Naive B cell (primary cell): ENCODE data around the gene SWT1. TPM values are rescaled to one million over a fixed set of nuclear protein-coding genes. Genes with fewer than 3 reads are reported as not detected.
"Not testable (repeated sequence)": the region's sequence is repeated elsewhere in the genome, so short reads cannot be mapped to it uniquely, and the experiment has no call there.

ENCODE experiments used
- ATAC-seq, 2 donors: fragments of 150-1000 bp; cut with Tn5 transposase; 2 replicates each; pipeline ENCODE4 v1.10.0; 2021; ENCODE audit warnings: low read depth in 2 of 2, mild to moderate bottlenecking in 2 of 2, moderate library complexity in 2 of 2
- DNase-seq: peaks from one replicate; pipeline ENCODE4 v3.0.0; 2022
- H3K27ac Mint-ChIP-seq, 6 donors: one replicate each; pipeline ENCODE4 v1.8.0; 2020 to 2022; ENCODE audit warnings: mild to moderate bottlenecking in 6 of 6, mixed read lengths in 6 of 6, moderate library complexity in 5 of 6, inconsistent platforms in 2 of 6
- H3K27me3 Mint-ChIP-seq, 3 donors: one replicate each; pipeline ENCODE4 v1.8.0; 2021 to 2022; ENCODE audit warnings: mixed read lengths in 3 of 3, mild to moderate bottlenecking in 1 of 3
- H3K36me3 Mint-ChIP-seq, 2 donors: one replicate each; pipeline ENCODE4 v1.8.0; 2020 to 2022; ENCODE audit warnings: mixed read lengths in 2 of 2, inconsistent platforms in 1 of 2, mild to moderate bottlenecking in 1 of 2
- H3K4me1 Mint-ChIP-seq, 3 donors: one replicate each; pipeline ENCODE4 v1.8.0; 2020 to 2022; ENCODE audit warnings: mixed read lengths in 3 of 3, inconsistent platforms in 1 of 3, mild to moderate bottlenecking in 1 of 3, moderate library complexity in 1 of 3
- H3K4me3 Mint-ChIP-seq, 8 donors: one replicate each; pipeline ENCODE4 v1.8.0; 2020 to 2022; ENCODE audit warnings: mild to moderate bottlenecking in 8 of 8, mixed read lengths in 8 of 8, moderate library complexity in 8 of 8, inconsistent platforms in 2 of 8
- H3K9me3 Mint-ChIP-seq, 7 donors: one replicate each; pipeline ENCODE4 v1.8.0; 2020 to 2022; ENCODE audit warnings: mixed read lengths in 7 of 7, mild to moderate bottlenecking in 5 of 7, inconsistent platforms in 2 of 7, moderate library complexity in 1 of 7
- polyA plus RNA-seq, 6 donors: library from polyadenylated mRNA; unstranded; fragments of 300-500 nt; fragmentation: Illumina TruSeq; gene quantifications; one replicate each; pipeline ENCODE4 v1.2.3, GENCODE V29; 2021; ENCODE audit warnings: low read depth in 6 of 6

Gene SWT1
- polyA plus RNA-seq, 6 donors from 2014 or later, result 4.0 to 6.8 (median 5.3) TPM

DNA sequence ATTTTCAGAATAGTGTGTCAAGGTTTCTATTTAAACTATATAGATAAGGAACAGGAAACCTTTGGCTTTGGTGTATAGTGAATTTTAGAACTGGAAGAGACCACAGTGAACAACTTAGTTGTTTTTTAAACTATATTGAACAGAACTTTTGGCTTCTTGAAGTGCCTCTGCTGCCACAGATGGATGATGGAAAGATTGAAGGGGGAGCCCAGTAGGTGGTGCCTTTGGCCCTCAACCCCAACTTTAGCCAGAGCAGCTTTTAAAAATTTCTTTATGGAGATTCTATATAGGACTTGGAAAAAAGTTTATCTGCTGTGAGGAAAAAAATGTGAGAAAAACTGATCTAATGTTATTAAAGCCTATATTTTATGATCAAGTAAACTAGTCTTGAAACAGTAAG, 50.2 kb downstream of the SWT1 start:
- no peaks in the 10 kb centered on the region for H3K27me3 Mint-ChIP-seq
- H3K4me3 Mint-ChIP-seq, result no peak overlapping the region
- H3K4me1 Mint-ChIP-seq, result no peaks in the 10 kb centered on the region
- H3K27ac Mint-ChIP-seq, result no peak overlapping the region
- H3K36me3 Mint-ChIP-seq, result peaks cover 22 to 28% of the 10 kb centered on the region in 2 donors
- DNase-seq (no peak), ATAC-seq (no peak)
- H3K9me3 Mint-ChIP-seq, result peaks cover 0 to 25% (median 9%) of the 10 kb centered on the region in 7 donors

- no peaks in the 10 kb centered on the region for H3K27me3 Mint-ChIP-seq
- no peaks in the 10 kb centered on the region for H3K4me1 Mint-ChIP-seq
- H3K4me3 Mint-ChIP-seq, result no peak overlapping the region
- ATAC-seq (no peak), DNase-seq (no peak)
- H3K9me3 Mint-ChIP-seq, result peaks cover 0 to 25% (median 9%) of the 10 kb centered on the region in 7 donors
- H3K36me3 Mint-ChIP-seq, result peaks cover 22 to 28% of the 10 kb centered on the region in 2 donors
- H3K27ac Mint-ChIP-seq, result no peak overlapping the region
Observed at GRCh38 chr1:185207980-185208602, 51.1 kb downstream of the SWT1 start.

DNA sequence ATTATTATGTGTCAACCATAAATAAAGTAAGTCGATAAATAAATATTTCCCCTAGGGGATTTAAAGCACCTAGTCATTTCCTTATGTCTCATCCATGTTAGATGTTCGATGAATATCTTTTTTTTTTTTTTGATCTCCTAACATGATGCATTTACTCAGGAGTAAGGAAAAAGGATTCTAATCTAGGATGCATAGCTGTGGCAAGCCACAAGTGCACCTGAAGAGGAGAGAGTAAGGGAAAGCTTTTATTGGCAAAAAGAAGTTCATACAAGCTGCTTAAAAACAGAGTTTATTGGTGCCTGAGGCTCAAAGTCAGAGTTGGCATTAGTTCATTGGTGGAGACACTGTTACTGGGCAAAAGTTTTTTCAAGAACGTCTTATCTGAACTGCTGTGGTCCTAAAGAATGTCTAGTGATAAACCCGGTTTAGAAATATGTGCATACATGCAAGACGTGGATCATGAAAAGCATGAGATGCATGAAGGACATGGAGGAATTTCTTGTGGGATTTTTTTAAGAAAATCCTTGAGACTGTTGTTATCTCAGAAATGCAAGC, 51.7 kb downstream of the SWT1 start:
- DNase-seq (no peak), ATAC-seq (no peak)
- H3K27ac Mint-ChIP-seq, result no peak overlapping the region
- H3K36me3 Mint-ChIP-seq, result peaks cover 23 to 29% of the 10 kb centered on the region in 2 donors
- H3K4me3 Mint-ChIP-seq, result no peak overlapping the region
- no peaks in the 10 kb centered on the region for H3K27me3 Mint-ChIP-seq
- peaks cover 0 to 25% (median 9%) of the 10 kb centered on the region in 7 donors for H3K9me3 Mint-ChIP-seq
- H3K4me1 Mint-ChIP-seq, result no peaks in the 10 kb centered on the region

DNA sequence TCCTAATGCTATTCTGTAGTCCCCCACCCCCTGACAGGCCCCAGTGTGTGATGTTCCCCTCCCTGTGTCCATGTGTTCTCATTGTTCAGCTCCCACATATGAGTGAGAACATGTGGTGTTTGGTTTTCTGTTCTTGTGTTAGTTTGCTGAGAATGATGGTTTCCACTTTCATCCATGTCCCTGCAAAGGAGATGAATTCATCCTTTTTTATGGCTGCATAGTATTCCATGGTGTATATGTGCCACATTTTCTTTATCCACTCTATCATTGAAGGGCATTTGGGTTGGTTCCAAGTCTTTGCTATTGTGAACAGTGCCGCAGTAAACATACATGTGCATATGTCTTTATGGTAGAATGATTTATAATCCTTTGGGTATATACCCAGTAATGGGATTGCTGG, 52.4 kb downstream of the SWT1 start:
- peak overlapping the region in 1 of 8 donors; percentile 42 for H3K4me3 Mint-ChIP-seq
- H3K4me1 Mint-ChIP-seq, ATAC-seq, H3K27me3 Mint-ChIP-seq, DNase-seq, H3K27ac Mint-ChIP-seq: not testable (repeated sequence)
- H3K9me3 Mint-ChIP-seq, result peaks cover 0 to 25% (median 9%) of the 10 kb centered on the region in 7 donors
- H3K36me3 Mint-ChIP-seq, result peaks cover 29 to 35% of the 10 kb centered on the region in 2 donors

DNA sequence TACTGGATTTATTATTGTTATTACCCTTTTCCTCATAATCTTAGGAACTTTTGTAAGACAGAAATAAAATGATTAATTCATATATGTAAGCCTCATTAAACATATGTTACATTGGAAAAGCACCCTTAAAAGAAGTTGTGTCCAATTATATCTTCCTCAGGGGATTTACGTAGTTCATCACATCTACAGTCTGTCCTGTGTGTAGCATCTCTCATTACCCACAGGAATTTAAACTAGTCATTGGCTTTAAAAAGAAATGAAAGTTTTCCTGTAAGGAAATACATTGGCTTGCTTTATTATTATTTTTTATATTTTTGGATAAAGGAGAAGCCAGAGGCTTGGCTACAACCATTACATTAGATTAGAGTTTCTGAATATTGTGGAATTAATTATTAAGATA, 56.1 kb downstream of the SWT1 start:
- Mint-ChIP-seq H3K4me3 (no peak overlapping the region), H3K4me1 (no peaks in the 10 kb centered on the region), H3K9me3 (peaks cover 0 to 25% (median 9%) of the 10 kb centered on the region in 7 donors), H3K27ac (no peak overlapping the region), H3K27me3 (no peaks in the 10 kb centered on the region), H3K36me3 (peaks cover 32 to 35% of the 10 kb centered on the region in 2 donors)
- no peak for DNase-seq
- ATAC-seq, result no peak

DNA sequence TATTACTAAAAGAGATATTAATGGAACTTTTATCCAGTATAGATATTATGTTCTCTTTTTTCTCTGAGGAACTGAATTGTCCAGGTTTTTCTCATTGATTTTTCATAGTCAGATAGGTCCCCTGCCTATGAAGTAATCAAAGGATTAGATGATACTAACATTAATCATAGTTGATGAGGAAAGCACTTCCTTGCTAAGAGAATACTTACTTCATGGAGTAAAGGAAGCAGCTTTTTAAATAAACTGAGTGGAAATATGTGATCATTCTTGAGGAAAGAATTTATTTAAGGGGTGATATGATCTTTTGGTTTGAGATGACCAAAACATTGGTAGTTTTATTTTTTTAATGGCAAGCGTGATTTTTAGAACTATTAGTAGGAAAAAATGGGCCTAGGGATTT, 58.9 kb downstream of the SWT1 start:
- Mint-ChIP-seq H3K4me1 (no peaks in the 10 kb centered on the region), H3K36me3 (peaks cover 10% of the 10 kb centered on the region in 2 donors), H3K27me3 (no peaks in the 10 kb centered on the region), H3K9me3 (peaks cover 0 to 6% (median 4%) of the 10 kb centered on the region in 7 donors), H3K4me3 (no peak overlapping the region), H3K27ac (peak overlapping the region in 1 of 6 donors; percentile 9)
- ATAC-seq, result no peak
- DNase-seq, result no peak

DNA sequence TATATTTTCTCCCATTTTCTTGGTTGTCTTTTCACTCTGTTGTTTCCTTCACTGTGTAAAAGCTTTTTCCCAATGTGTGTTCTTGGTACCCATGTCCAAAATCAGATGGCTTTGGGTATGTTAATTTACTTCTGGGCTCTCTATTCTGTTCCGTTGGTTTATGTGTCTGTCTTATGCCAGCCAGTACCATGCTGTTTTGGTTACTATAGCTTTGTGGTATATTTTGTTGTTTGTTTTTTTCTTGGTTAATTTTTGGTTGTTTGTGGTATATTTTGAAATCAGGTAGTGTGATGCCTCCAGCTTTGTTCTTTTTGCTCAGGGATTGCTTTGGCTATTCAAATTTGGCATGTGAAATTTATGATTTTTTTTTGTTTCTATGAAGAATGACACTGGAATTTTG, 67.2 kb downstream of the SWT1 start:
- peaks cover 35 to 47% of the 10 kb centered on the region in 2 donors for H3K36me3 Mint-ChIP-seq
- DNase-seq (no peak), ATAC-seq (no peak)
- no peaks in the 10 kb centered on the region for H3K4me1 Mint-ChIP-seq
- peaks cover 0 to 12% (median 6%) of the 10 kb centered on the region in 7 donors for H3K9me3 Mint-ChIP-seq
- no peak overlapping the region for H3K27ac Mint-ChIP-seq
- H3K4me3 Mint-ChIP-seq, result no peak overlapping the region
- no peaks in the 10 kb centered on the region for H3K27me3 Mint-ChIP-seq

- no peak overlapping the region for H3K4me3 Mint-ChIP-seq
- H3K9me3 Mint-ChIP-seq, result peaks cover 0 to 12% (median 6%) of the 10 kb centered on the region in 7 donors
- peaks cover 32 to 44% of the 10 kb centered on the region in 2 donors for H3K36me3 Mint-ChIP-seq
- no peaks in the 10 kb centered on the region for H3K27me3 Mint-ChIP-seq
- H3K4me1 Mint-ChIP-seq, result no peaks in the 10 kb centered on the region
- peak overlapping the region in 1 of 6 donors; percentile 12 for H3K27ac Mint-ChIP-seq
- no peak for ATAC-seq
- DNase-seq, result no peak
Observed at GRCh38 chr1:185227161-185227560, 70.2 kb downstream of the SWT1 start.

- no peaks in the 10 kb centered on the region for H3K27me3 Mint-ChIP-seq
- peaks cover 0 to 8% (median 4%) of the 10 kb centered on the region in 7 donors for H3K9me3 Mint-ChIP-seq
- DNase-seq (no peak), ATAC-seq (no peak)
- H3K36me3 Mint-ChIP-seq, result peaks cover 16 to 27% of the 10 kb centered on the region in 2 donors
- H3K4me1 Mint-ChIP-seq, result no peaks in the 10 kb centered on the region
- no peak overlapping the region for H3K4me3 Mint-ChIP-seq
- H3K27ac Mint-ChIP-seq, result peak overlapping the region in 3 of 6 donors; percentile 24 to 34 (median 30)
Observed at GRCh38 chr1:185228979-185229378, 72.0 kb downstream of the SWT1 start.

DNA sequence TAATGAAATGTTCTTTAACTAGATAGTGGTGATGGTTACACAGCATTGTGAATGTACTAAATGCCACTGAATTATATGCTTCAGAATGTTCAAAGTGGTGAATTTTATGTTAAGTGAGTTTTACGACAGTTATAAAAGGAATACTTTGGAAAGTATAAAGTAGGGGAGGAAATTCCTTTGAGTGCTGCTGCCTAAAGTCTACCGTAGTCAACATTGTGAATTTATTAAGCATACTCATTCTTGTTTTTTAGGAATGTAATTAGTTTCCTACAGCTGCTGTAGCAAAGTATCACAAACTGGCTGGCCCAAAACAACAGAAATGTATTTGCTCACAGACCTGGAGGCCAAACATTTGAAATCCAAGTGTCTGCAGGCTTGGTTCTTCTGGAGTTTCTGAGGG, 73.0 kb downstream of the SWT1 start:
- Mint-ChIP-seq H3K4me1 (no peaks in the 10 kb centered on the region), H3K4me3 (no peak overlapping the region), H3K36me3 (peaks cover 19 to 27% of the 10 kb centered on the region in 2 donors), H3K9me3 (peaks cover 0 to 3% (median 0%) of the 10 kb centered on the region in 7 donors), H3K27ac (peak overlapping the region in 1 of 6 donors; percentile 26), H3K27me3 (no peaks in the 10 kb centered on the region)
- ATAC-seq (no peak), DNase-seq (no peak)

- Mint-ChIP-seq H3K9me3 (peaks cover 0 to 15% (median 5%) of the 10 kb centered on the region in 7 donors), H3K4me1 (no peaks in the 10 kb centered on the region), H3K27ac (peak overlapping the region in 1 of 6 donors; percentile 29), H3K27me3 (no peaks in the 10 kb centered on the region), H3K4me3 (no peak overlapping the region), H3K36me3 (peaks cover 20 to 28% of the 10 kb centered on the region in 2 donors)
- DNase-seq (no peak), ATAC-seq (no peak)
Observed at GRCh38 chr1:185232874-185233273, 75.9 kb downstream of the SWT1 start.

DNA sequence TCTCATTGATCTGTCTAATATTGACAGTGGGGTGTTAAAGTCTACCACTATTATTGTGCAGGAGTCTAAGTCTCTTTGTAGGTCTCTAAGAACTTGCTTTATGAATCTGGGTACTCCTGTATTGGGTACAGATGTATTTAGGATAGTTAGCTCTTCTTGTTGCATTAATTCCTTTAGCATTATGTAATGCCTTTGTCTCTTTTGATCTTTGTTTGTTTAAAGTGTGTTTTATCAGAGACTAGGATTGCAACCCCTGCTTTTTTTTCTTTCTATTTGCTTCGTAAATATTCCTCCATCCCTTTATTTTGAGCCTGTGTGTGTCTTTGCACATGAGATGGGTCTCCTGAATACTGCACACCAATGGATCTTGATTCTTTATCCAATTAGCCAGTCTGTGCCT, 77.2 kb downstream of the SWT1 start:
- DNase-seq, ATAC-seq, H3K27ac Mint-ChIP-seq, H3K4me3 Mint-ChIP-seq, H3K4me1 Mint-ChIP-seq, H3K27me3 Mint-ChIP-seq: not testable (repeated sequence)
- peaks cover 0 to 15% (median 5%) of the 10 kb centered on the region in 7 donors for H3K9me3 Mint-ChIP-seq
- H3K36me3 Mint-ChIP-seq, result peaks cover 12 to 28% of the 10 kb centered on the region in 2 donors

DNA sequence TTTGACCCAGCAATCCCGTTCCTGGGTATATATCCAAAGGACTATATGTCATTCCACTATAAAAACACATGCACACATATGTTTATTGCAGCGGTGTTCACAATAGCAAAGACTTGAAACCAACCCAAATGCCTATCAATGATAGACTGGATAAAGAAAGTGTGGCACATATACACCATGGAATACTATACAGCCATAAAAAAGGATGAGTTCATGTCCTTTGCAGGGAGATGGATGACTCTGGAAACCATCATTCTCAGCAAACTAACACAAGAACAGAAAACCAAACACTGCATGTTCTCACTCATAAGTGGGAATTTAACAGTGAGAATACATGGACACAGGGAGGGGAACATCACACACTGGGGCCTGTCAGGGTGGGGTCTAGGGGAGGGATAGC, 80.2 kb downstream of the SWT1 start:
- peaks cover 12 to 23% of the 10 kb centered on the region in 2 donors for H3K36me3 Mint-ChIP-seq
- not testable (repeated sequence) for H3K27ac Mint-ChIP-seq, H3K4me3 Mint-ChIP-seq, H3K27me3 Mint-ChIP-seq, DNase-seq, ATAC-seq, H3K4me1 Mint-ChIP-seq
- peaks cover 0 to 15% (median 5%) of the 10 kb centered on the region in 7 donors for H3K9me3 Mint-ChIP-seq

DNA sequence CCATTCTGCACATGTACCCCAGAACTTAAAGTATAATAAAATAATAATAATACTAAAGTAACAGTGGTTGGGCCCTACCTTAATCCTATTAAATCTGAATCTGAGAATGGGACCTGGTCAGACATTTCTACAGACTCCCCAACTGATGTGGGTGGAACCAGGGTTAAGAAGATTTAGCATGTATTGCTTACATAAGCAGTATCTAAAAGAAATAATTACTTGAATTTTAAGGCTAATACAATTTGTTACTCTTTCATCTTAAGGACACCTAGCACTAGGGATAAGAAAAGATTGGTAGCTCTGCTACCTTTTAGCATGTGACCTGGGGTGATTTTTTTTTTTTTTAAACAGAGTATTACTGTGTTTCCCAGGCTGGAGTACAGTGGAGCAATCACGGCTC, 80.7 kb downstream of the SWT1 start:
- H3K4me3 Mint-ChIP-seq, result no peak overlapping the region

More for the DNA sequence above, 80.7 kb downstream of the SWT1 start:
- DNase-seq (no peak), ATAC-seq (no peak)
- Mint-ChIP-seq H3K27me3 (no peaks in the 10 kb centered on the region), H3K9me3 (peaks cover 0 to 15% (median 5%) of the 10 kb centered on the region in 7 donors), H3K4me1 (no peaks in the 10 kb centered on the region), H3K36me3 (peaks cover 12 to 23% of the 10 kb centered on the region in 2 donors), H3K27ac (no peak overlapping the region)
